Stimulated activated CD8-positive, alpha-beta memory T cell treated with anti-CD3 and anti-CD28 coated beads, Interleukin-12 subunit alpha, Interleukin-12 subunit beta, amount 100 ng/mL, for 4 hours (primary cell): ENCODE measurements around the gene OR52B4.
"Not testable (repeated sequence)": the region's sequence is repeated elsewhere in the genome, so short reads cannot be mapped to it uniquely, and the experiment has no call there.

ENCODE experiments used
- DNase-seq: peaks from one replicate; pipeline ENCODE4 v3.0.0-alpha.2; 2020; ENCODE audit warnings: low read depth

Gene OR52B4

DNA sequence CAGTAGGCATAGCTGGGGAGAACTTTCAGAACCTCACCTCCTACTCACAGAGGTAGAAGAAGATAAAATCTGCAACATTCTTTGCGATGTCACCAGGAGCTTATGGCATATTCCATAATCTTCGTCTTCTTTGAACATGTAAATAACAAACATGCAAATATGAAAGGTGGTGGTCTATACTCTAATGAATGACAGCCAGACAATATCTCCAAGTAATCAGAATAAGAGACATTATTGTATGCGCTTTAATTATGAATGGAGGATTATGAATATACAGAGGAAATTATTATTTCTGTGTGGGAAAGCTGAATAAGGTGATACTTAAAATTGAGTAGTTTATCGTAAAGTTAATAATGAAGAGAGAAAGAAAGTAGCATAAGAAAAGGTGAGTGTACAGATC lies at the start of gene OR52B4:
Gene OR52B4 (minus strand): TSS at position 101 of the 400 bp plus-strand sequence. CDS start 91 bp downstream, at position 10.
- DNase-seq = no peak

DNA sequence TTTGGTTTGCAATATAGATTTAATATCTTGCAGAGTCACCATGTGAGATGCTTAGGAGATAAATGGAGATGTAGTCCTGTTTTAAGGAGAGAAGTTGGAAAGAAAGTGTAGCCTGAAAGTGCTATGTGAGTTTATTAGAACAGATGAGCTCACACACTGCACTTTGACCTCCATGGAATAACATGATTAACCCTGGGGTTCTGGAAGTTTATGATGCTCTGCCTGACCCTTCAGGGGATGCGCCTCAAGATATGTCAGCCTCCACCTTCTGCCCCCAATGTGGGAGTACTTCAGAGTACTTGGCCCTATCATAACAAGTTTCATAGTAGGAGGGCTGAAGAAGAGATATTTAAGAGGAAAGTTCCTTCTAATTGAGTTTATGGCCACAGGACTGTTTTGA lies 48.6 kb upstream of the OR52B4 start:
- no peak for DNase-seq

DNA sequence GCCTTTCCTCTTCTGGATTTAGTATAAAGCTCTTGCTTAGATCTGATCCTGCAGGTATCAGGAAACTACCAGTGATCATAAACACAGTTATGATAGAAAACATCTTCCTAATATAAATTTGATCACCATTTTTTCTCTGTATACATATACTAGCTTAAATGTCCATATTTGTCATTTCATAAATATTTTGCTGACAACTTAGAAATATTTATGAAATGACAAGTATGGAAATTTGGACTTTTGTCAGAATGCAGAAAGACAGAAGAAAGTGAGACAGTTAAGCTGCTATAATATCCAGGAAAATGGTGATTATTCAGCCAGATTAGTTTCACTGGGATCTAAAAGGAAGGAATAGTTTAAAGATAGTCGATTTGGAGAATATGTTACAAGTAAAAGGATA lies 48.1 kb upstream of the OR52B4 start:
- DNase-seq = no peak

DNA sequence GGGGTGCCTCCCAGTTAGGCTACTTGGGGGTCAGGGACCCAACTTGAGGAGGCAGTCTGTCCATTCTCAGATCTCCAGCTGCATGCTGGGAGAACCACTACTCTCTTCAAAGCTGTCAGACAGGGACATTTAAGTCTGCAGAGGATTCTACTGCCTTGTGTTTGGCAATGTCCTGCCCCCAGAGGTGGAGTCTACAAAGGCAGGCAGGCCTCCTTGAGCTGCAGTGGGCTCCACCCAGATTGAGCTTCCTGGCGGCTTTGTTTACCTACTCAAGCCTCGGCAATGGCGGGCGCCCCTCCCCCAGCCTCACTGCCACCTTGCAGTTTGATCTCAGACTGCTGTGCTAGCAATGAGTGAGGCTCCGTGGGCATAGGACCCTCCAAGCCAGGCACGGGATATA lies 38.0 kb upstream of the OR52B4 start:
- DNase-seq = not testable (repeated sequence)

GRCh38 chr11:4393858-4394223 lies 25.7 kb upstream of the OR52B4 start:
- no peak for DNase-seq

DNA sequence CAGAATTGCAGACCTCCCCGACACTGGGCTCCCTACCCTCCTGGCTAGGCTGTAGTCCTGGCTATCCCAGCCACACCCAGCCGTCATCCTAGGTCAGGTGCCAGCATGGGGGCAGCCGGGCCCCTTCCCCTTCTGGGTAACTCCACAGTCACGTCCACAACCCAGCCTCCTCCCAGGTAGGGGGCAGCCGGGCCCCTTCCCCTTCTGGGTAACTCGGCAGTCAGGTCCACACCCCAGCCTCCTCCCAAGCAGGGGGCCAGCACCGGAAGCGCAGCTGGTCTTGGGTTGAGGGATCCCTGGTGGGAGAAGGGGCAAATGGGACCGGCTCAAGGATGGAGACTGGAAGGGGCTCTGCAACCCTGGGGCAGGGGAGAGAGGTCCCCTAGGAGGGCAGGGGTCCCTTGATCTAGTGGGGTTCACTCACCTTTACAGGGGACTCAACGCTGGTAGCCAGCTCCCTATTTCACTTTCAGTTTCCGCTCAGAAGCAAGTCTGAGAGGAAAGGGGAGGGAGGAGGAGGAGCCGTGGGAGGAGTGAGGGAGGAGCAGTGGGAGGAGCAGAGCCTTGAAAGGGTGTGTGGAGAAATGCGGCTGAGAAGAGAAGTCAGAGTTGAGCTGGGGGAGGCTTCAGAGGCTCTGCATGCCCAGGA lies 25.1 kb upstream of the OR52B4 start, which contains the start of gene TRIM21:
Gene TRIM21 (minus strand): TSS at position 494 of the 649 bp plus-strand sequence. CDS start 3,293 bp downstream, outside the sequence.
- DNase-seq = peak; percentile 75

DNA sequence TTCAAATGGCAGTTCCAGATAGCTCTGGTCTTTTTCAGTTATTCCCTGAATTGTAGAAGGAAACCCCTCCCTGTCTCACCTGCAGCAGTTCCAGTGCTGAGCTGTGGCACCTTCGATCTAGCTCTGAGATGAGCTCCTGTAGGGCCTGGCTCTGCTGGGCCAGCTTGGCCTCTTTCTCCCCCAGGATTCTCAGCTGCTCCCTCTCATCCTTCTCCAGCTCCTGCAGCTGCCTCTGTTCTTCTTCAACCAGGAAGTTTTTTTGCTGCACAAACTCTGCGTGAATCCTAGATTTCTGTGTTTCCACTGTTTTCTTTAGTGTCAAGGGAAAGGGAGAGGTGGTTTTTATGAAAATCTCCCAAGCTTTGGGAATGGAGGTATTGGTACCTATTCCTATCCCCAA lies 20.0 kb upstream of the OR52B4 start:
- DNase-seq = no peak

DNA sequence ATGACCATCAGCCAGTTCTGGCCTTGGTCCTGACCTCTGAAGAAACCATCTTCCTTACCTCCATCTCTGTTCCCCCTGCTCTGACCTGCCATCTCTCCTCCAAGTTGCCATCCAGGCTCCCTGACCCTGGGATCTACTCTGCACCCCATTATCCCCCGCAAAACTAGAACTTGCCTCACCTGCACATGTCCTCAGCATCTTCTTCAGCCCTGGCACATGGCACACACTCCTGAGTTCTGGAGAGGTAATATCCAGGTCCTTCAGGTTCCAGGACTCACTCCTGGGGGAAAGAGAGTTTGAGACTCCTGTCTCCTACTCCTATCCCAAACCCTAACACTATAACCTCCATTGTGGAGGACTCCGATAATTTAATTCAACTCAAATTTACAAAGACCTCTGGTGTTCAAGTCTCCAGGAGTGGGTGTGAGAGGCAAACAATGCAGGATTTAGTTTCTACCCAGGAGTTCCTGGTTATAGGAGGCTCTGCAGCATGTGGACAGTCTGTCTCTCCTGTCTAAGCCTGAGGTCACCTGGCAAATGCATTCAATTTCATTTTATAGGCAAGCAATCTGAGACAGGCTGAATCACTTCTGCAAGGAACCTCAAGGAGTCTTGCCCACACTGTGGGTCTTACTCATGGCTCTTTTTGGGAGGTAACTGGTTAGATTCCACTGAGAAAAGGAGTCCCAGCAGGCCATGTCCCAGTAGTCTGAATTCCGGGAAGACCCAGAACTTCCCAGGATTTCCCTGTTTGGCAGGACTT lies 18.0 kb upstream of the OR52B4 start:
- no peak for DNase-seq

- DNase-seq = no peak
Observed at GRCh38 chr11:4381901-4382300, 13.7 kb upstream of the OR52B4 start.

DNA sequence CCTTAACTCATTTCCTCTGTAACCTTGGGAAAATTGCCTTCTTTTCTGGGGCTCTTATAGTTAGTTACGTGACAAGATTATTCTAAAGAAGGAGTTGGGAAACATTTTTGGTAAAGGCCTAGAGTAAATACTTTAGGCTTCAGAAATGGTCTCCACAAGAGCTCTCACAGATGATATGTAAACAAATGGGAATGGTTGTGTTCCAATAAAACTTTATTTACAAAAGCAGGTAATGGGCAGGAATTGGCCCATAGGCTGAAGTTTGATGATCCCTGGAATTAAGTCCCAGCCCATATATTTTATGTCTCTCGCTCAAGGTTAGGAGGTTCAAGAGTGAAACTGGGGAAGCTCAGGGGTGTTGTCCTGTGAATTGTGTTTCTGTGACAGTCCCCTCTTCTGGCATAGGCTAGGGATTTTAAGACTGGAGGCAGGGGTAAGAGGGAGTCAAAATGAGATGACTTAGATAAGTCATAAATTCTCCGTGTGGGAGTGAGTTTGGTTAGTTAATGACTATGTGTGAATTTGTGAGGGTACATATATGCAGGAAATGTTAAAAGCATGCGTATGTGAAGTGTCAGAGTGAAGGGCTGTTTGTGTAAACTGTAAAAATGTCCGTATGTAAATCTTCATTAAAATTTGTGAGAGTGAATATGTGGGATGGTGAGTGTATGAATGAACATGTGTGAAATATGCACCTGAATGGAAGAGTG lies 7.4 kb upstream of the OR52B4 start:
- DNase-seq = no peak

GRCh38 chr11:4370166-4370565 lies 2.0 kb upstream of the OR52B4 start:
- no peak for DNase-seq

DNA sequence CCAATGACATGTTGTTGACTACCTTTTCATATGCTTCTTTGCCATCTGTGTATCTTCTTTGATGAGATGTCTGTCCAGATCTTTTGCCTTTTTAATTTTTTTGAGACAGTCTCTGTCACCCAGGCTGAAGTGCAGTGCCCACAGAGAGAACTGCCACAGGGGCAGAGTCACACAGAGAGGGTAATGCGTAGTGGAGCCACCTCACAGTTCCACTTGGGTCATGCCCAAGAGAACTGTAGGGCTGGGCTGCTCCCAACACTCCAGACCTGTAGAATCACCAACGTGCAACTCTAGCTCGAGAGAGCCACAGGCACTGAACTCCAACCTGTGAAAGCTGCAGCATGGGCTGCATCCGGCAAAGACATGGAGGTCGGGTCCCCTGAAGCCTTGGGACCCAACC lies 20.0 kb downstream of the OR52B4 start:
- not testable (repeated sequence) for DNase-seq

DNA sequence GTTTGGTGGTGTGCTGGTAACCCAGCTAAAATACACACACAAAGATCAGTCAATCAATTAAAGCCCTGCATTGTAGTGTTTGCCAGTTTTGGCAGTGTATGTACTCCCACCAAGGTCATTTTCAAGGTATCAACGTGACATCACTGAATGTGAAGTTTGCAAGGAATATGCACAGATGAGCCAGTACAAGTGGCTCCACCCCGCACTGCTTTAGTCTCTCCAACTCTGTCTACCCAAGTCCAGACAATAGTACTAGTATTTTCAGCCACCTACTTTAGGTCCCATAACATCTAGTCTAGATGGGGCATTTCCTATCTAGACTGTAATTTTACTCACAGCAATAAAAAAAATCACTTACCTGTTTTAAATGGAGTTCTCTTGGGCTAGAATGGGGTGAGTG lies 22.8 kb downstream of the OR52B4 start:
- not testable (repeated sequence) for DNase-seq

GRCh38 chr11:4334356-4334755 lies 33.8 kb downstream of the OR52B4 start:
- DNase-seq = not testable (repeated sequence)
